GM20000 (cell line): Measurements from ENCODE around the gene TAS2R50.

Experiments used
- DNase-seq: peaks from one replicate; pipeline ENCODE4 v3.0.0; 2012; ENCODE audit warnings: low spot score
- TF ChIP-seq, protein P1 (sequence below): IDR thresholded peaks from 2 replicates; pipeline ENCODE4 v1.5.1; 2012; ENCODE audit warnings: mild to moderate bottlenecking, control low read depth; ENCODE audit errors: extremely low read depth, missing control alignments

The TAS2R50 gene

DNA sequence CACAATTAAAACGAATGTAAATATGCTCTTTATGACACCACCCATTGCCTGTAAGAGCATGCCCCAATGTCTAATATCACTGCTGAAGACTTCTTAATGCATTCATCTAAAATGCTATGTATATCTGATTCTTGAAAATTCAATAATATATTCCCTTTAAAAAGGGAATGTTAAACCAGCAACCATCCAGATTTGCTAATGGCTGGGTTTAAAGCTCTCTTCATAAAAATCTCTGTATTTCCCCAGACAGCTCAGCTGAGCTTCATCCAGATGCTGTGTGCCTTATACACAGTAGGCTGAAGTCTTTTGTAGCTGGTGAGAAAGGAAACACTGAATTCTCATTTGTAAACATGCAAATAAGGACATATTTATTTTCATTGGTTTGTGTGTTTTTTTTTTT, 47.5 kb downstream of the TAS2R50 start, which contains the start of gene TAS2R14:
TSS of gene TAS2R14 (minus strand) at position 101 of the 400 bp plus-strand sequence. CDS start at position 45, 56 bp downstream.
- TF ChIP-seq, protein P1, sequence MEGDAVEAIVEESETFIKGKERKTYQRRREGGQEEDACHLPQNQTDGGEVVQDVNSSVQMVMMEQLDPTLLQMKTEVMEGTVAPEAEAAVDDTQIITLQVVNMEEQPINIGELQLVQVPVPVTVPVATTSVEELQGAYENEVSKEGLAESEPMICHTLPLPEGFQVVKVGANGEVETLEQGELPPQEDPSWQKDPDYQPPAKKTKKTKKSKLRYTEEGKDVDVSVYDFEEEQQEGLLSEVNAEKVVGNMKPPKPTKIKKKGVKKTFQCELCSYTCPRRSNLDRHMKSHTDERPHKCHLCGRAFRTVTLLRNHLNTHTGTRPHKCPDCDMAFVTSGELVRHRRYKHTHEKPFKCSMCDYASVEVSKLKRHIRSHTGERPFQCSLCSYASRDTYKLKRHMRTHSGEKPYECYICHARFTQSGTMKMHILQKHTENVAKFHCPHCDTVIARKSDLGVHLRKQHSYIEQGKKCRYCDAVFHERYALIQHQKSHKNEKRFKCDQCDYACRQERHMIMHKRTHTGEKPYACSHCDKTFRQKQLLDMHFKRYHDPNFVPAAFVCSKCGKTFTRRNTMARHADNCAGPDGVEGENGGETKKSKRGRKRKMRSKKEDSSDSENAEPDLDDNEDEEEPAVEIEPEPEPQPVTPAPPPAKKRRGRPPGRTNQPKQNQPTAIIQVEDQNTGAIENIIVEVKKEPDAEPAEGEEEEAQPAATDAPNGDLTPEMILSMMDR: no peak
- DNase-seq: no peak

DNA sequence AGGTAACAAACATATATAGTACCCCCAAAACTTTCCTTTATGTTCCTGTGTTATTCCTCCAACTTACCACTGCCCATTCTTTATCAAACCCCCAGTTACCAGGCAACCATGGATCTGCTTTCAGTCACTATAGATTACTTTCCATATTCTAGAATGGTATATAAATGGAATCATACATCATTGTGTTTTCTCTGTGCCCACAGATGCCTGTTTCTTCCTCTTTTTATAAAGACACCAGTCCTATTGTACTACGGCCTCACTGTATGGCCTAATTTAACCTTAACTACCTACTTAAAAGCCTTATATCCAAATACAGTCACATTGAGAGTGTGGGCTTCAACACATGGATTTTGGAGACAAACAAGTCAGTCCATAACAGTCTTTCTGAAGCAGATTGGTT, 50.2 kb downstream of the TAS2R50 start:
- no peak for DNase-seq
- TF ChIP-seq, protein P1: no peak
